Body of pancreas (tissue), 4 donors: ENCODE measurements around the gene NTPCR.

Experiments used
- CTCF ChIP-seq, 7 experiments: fragments of 450-650 bp in 4 of 7; fragments of 200-600 bp in 3 of 7; sonication (generic) in 3 of 7; IDR thresholded peaks; one replicate each; pipeline ENCODE4 v1.5.1; 2016 to 2019; ENCODE audit warnings: antibody characterized with exemption in 7 of 7
- POLR2A ChIP-seq, 3 donors: fragments of 450-650 bp; IDR thresholded peaks; one replicate each; pipeline ENCODE4 v1.6.1; 2016; ENCODE audit warnings: antibody characterized with exemption in 3 of 3, mild to moderate bottlenecking in 2 of 3

DNA sequence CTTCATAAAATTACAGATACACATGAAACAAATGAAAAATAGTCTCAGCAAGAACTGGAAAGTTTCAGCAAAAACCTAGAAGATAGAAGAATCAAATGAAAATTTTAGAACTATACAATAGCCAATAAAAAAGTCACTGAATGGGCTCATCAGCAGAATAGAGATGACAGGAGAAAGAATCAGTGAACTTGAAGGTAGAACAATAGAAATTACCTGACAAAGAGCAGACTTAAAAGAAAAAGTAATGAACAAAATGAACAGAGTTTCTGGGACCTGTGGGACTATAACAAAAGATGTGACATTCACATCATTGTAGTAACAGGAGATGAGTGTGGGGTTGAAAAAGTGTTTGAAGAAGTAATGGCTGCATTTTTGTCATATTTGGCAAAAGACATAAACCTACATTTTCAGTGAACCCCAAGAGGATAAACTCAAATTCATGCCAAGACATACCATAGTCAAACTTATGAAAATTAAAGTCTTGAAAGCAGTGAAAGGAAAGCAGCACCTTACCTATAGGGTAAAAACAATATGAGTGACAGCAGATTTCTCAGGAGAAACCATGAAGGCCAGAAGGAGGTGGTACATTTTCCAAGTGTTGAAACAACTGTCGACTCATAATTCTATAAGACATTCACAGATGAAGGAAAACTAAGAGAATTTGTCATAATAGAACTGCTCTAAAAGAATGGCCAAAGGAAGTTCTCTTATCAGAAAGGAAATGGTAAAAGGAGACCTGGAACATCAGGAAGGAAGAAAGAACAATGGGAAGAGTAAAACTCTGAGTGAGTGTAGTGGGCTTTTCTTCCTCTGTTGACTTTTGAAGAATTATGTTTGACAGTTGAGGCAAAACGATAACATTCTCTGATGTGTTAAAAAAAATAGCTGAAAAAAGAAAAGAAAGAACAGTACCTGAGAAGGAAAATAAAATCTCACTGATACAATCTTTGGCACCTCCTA lies 23.5 kb downstream of the NTPCR start:
- TF ChIP-seq CTCF (IDR thresholded peaks at IDR 0.05) (no peak), POLR2A (IDR thresholded peaks at IDR 0.05) (no peak)
